GM12892 (cell line): Measurements from ENCODE around the gene ITGB4.

Source experiments
- POLR2AphosphoS5 ChIP-seq: IDR thresholded peaks from 2 replicates; pipeline ENCODE4 v1.6.1; 2011; ENCODE audit warnings: low read depth, low read length, control low read depth
- TAF1 ChIP-seq: IDR thresholded peaks from 2 replicates; pipeline ENCODE4 v1.6.1; 2011; ENCODE audit warnings: low read depth, mild to moderate bottlenecking, control low read depth, low read length, borderline replicate concordance

DNA sequence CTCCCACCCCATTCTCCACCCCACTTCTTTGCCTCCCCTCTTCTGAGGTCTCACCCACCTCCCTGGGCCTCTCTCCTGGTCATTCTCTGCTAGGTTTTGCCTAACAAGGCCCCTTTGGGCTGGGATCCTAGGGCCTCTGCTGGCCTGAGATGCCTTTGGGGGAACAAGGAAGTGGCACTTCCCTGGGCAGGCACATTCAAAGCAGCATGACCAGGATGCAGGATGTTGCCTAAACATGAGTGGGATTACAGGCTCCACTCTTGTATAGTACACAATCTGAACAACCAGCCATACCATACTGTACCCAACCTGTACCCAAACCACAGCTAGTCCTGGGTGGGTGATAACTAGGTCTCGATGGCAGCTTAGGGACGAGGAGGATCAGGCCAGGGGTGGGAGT is 34.7 kb downstream of the ITGB4 start:
- TF ChIP-seq POLR2AphosphoS5, result no peak
- no peak for TF ChIP-seq TAF1
